ENCODE measurements around the gene OR52E5.

GRCh38 chr11:5865826-5866225 is 27.2 kb upstream of the OR52E5 start:
- no peak for TF ChIP-seq CTCF (conservative IDR thresholded peaks at IDR 0.05 in 1 of 2, IDR thresholded peaks at IDR 0.05 in 1 of 2; ENCODE audit: low read depth in 1 of 2, low read length in 2 of 2)
- no peak for TF ChIP-seq EZH2 (IDR thresholded peaks at IDR 0.05; ENCODE audit: low read length, missing control alignments)
